Cardiac muscle cell (in vitro differentiated cells and primary cell): ENCODE data around the gene PCDHA8. TPM values are rescaled to one million over a fixed set of nuclear protein-coding genes. Genes with fewer than 3 reads are reported as not detected.
"Not testable (repeated sequence)": the region's sequence is repeated elsewhere in the genome, so short reads cannot be mapped to it uniquely, and the experiment has no call there.

ENCODE experiments used
- DNase-seq, 2 donors: peaks; one replicate each; pipeline versions ENCODE4 v3.0.0 to v3.0.0-alpha.2; 2010 to 2017; ENCODE audit warnings: low read depth in 1 of 2, low spot score in 1 of 2
- H3K27ac ChIP-seq: fragments of 200-600 bp; sonication (generic); 2 replicates; pipeline ENCODE4 v1.5.1; 2016
- H3K27me3 ChIP-seq: fragments of 200-600 bp; sonication (generic); 2 replicates; pipeline ENCODE4 v1.6.0; 2016; ENCODE audit warnings: control low read depth
- H3K36me3 ChIP-seq: fragments of 200-600 bp; sonication (generic); 2 replicates; pipeline ENCODE4 v1.5.1; 2016; ENCODE audit warnings: control low read depth
- H3K4me1 ChIP-seq: fragments of 200-600 bp; sonication (generic); 2 replicates; pipeline ENCODE4 v1.8.1; 2017; ENCODE audit warnings: low read depth, mild to moderate bottlenecking, mixed run types
- H3K4me3 ChIP-seq: fragments of 200-600 bp; sonication (generic); 2 replicates; pipeline ENCODE4 v1.5.1; 2016; ENCODE audit warnings: mild to moderate bottlenecking
- H3K9me3 ChIP-seq: fragments of 200-600 bp; sonication (generic); 2 replicates; pipeline ENCODE4 v1.5.1; 2017; ENCODE audit warnings: low read depth, mild to moderate bottlenecking, control low read depth
- CTCF ChIP-seq: IDR thresholded peaks from 2 replicates; pipeline ENCODE4 v1.5.1; 2012; ENCODE audit warnings: low read depth, mild to moderate bottlenecking, low read length
- polyA plus RNA-seq: library from polyadenylated mRNA; unstranded; fragments of >200 nt; fragmentation: Nextera tagmentation; extraction: Ambion mirVana; gene quantifications from 2 replicates; pipeline ENCODE4 v1.2.1, GENCODE V29; 2016
- total RNA-seq: library from RNA; depleted of rRNA; stranded (reverse); fragments of >200 nt; gene quantifications from 2 replicates; pipeline ENCODE4 v1.2.3, GENCODE V29; 2016

Gene PCDHA8
- total and polyA plus RNA-seq, 2 experiments from 2014 or later, result 1.2 to 1.8 TPM

- TF ChIP-seq CTCF, result no peak
- H3K4me3 ChIP-seq, result peak within 1 kb of the TSS; percentile 47
- peak within 1 kb of the TSS; percentile 53 for H3K27ac ChIP-seq
- no peaks in the 10 kb centered on the region for H3K36me3 ChIP-seq
- peak in 1 of 2 donors; percentile 66 for DNase-seq
- H3K9me3 ChIP-seq, result no peaks in the 10 kb centered on the region
- H3K4me1 ChIP-seq, result no peaks in the 10 kb centered on the region
- H3K27me3 ChIP-seq, result no peaks in the 10 kb centered on the region
Observed at GRCh38 chr5:140875085-140876065, 34.4 kb downstream of the PCDHA8 start, which contains the start of gene PCDHA12. PCDHA12 (plus strand) TSS chr5:140875308; CDS start chr5:140875473, 165 bp downstream.

- H3K27ac ChIP-seq, H3K27me3 ChIP-seq, H3K9me3 ChIP-seq, H3K4me3 ChIP-seq, H3K36me3 ChIP-seq, H3K4me1 ChIP-seq, DNase-seq: not testable (repeated sequence)
Observed at GRCh38 chr5:140876541-140877261, 35.7 kb downstream of the PCDHA8 start.

GRCh38 chr5:140877262-140877581 lies 36.2 kb downstream of the PCDHA8 start:
- H3K9me3 ChIP-seq, result no peaks in the 10 kb centered on the region
- no peaks in the 10 kb centered on the region for H3K4me1 ChIP-seq
- no peak for TF ChIP-seq CTCF
- H3K27me3 ChIP-seq, result no peaks in the 10 kb centered on the region
- H3K36me3 ChIP-seq, result no peaks in the 10 kb centered on the region
- no peak for DNase-seq
- no peak overlapping the region for H3K27ac ChIP-seq
- H3K4me3 ChIP-seq, result no peak overlapping the region

GRCh38 chr5:140881889-140882590 lies 41.1 kb downstream of the PCDHA8 start, which contains the start of gene PCDHA13:
PCDHA13 (plus strand) TSS chr5:140882124; CDS start chr5:140882269, 145 bp downstream.
- DNase-seq, result peak in 1 of 2 donors; percentile 5
- Histone ChIP-seq H3K27ac (no peak within 1 kb of the TSS), H3K4me1 (no peaks in the 10 kb centered on the region), H3K27me3 (no peaks in the 10 kb centered on the region), H3K4me3 (no peak within 1 kb of the TSS), H3K36me3 (no peaks in the 10 kb centered on the region), H3K9me3 (no peaks in the 10 kb centered on the region)
- TF ChIP-seq CTCF, result no peak

GRCh38 chr5:140882591-140882899 lies 41.6 kb downstream of the PCDHA8 start:
- no peak overlapping the region for H3K27ac ChIP-seq
- DNase-seq, result peak in 1 of 2 donors; percentile 10

More at GRCh38 chr5:140882591-140882899, 41.6 kb downstream of the PCDHA8 start:
- H3K4me3 ChIP-seq, result no peak overlapping the region
- no peaks in the 10 kb centered on the region for H3K9me3 ChIP-seq
- no peaks in the 10 kb centered on the region for H3K36me3 ChIP-seq
- H3K27me3 ChIP-seq, result no peaks in the 10 kb centered on the region
- H3K4me1 ChIP-seq, result no peaks in the 10 kb centered on the region
- TF ChIP-seq CTCF, result no peak
